ENCODE results near the gene DNAH2. TPM values are rescaled to one million over a fixed set of nuclear protein-coding genes. Genes with fewer than 3 reads are reported as not detected.

DNAH2 gene
- total and polyA plus RNA-seq, 2 donors (not counting 3 experiments of a cell fraction or from before 2014, with no cell fraction given) = 0.10 to 0.11 TPM

DNA sequence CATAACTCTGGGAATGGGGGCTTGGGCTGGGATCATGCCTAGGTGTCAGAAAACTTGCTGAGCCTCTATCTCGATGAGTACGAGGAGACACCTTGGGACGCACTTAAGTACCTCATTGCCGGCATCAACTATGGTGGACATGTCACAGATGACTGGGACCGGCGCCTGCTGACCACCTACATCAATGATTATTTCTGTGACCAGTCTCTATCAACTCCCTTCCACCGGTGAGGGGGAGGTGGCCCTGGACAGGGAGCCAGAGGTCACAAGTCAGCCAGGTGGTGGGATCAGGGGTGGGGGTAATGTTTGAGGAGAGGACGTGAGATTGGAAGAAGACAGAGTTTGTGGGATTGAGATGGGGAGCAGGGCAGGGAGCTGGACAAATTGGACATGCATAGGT lies 113.1 kb downstream of the DNAH2 start:
- CTCF ChIA-PET = interaction anchor here (0.8 to 5.8 kb wide), 3 partner anchors 9 to 160 kb away, joined by 3 to 29 read pairs (median 3); no protein-coding TSS in a partner anchor
- H3K4me2 ChIP-seq (ENCODE audit: insufficient read depth, low read length) = no peak overlapping the region
- no peak overlapping the region for H3K9ac ChIP-seq (replicated peaks; ENCODE audit: extremely low read depth, insufficient read depth, low read length)
- POLR2A ChIA-PET = no interaction called here
- H4K20me1 ChIP-seq (replicated peaks; ENCODE audit: control insufficient read depth, extremely low read depth, insufficient read depth, low read length) = no peaks in the 10 kb centered on the region
- intact Hi-C loops (cut with micrococcal nuclease) (no loop called here), dilution Hi-C loops (cut with MboI; ENCODE audit: extremely low pct_ligation_motif_present, low sequenced_read_pairs) (no loop called here)
- H2AFZ ChIP-seq (ENCODE audit: low read depth, low read length) = no peak overlapping the region
- H3K36me3 ChIP-seq (ENCODE audit: control insufficient read depth in 2 of 2, extremely low read depth in 1 of 2, insufficient read depth in 2 of 2, low read length in 2 of 2) = no peaks in the 10 kb centered on the region
- no peaks in the 10 kb centered on the region for H3K79me2 ChIP-seq (ENCODE audit: control insufficient read depth, insufficient read depth, low read length)
- no peaks in the 10 kb centered on the region for H3K9me3 ChIP-seq (replicated peaks; ENCODE audit: control insufficient read depth, insufficient read depth, low read length)
- H3K9me1 ChIP-seq (replicated peaks; ENCODE audit: control insufficient read depth, extremely low read depth, insufficient read depth, low read length) = no peaks in the 10 kb centered on the region
- BruUV-seq (replicated peaks) = no TSS peak
- no peak overlapping the region for H3K4me3 ChIP-seq (replicated peaks in 1 of 3; ENCODE audit: insufficient read depth in 1 of 3, low read depth in 1 of 3, low read length in 3 of 3)
- FAIRE-seq = no peak
- no peak for DNase-seq (ENCODE audit: low read depth, low spot score)
- H3K4me1 ChIP-seq (ENCODE audit: control insufficient read depth, extremely low read depth, insufficient read depth, low read length) = peaks cover 6% of the 10 kb centered on the region
- H3K27me3 ChIP-seq (ENCODE audit: control insufficient read depth in 2 of 2, insufficient read depth in 2 of 2, low read length in 2 of 2) = peaks cover 3 to 4% of the 10 kb centered on the region in 2 experiments
- TF ChIP-seq EZH2 (IDR thresholded peaks at IDR 0.05; ENCODE audit: borderline replicate concordance, low read depth, low read length, severe bottlenecking) (no peak), POLR2A (IDR thresholded peaks at IDR 0.05; ENCODE audit: low read depth, low read length) (no peak), POLR2AphosphoS5 (IDR thresholded peaks at IDR 0.05; ENCODE audit: insufficient read depth, low read depth, low read length) (no peak), FOS (IDR thresholded peaks at IDR 0.05; ENCODE audit: borderline replicate concordance, insufficient read depth, low read length) (no peak), MYC (IDR thresholded peaks at IDR 0.05; ENCODE audit: low read depth, low read length) (no peak), GATA2 (IDR thresholded peaks at IDR 0.05; ENCODE audit: insufficient read depth, insufficient read length, low read depth, low read length) (no peak), JUN (IDR thresholded peaks at IDR 0.05; ENCODE audit: borderline replicate concordance, insufficient read depth, insufficient read length, low read depth) (no peak)
- TF ChIP-seq, protein P1, sequence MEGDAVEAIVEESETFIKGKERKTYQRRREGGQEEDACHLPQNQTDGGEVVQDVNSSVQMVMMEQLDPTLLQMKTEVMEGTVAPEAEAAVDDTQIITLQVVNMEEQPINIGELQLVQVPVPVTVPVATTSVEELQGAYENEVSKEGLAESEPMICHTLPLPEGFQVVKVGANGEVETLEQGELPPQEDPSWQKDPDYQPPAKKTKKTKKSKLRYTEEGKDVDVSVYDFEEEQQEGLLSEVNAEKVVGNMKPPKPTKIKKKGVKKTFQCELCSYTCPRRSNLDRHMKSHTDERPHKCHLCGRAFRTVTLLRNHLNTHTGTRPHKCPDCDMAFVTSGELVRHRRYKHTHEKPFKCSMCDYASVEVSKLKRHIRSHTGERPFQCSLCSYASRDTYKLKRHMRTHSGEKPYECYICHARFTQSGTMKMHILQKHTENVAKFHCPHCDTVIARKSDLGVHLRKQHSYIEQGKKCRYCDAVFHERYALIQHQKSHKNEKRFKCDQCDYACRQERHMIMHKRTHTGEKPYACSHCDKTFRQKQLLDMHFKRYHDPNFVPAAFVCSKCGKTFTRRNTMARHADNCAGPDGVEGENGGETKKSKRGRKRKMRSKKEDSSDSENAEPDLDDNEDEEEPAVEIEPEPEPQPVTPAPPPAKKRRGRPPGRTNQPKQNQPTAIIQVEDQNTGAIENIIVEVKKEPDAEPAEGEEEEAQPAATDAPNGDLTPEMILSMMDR (IDR thresholded peaks at IDR 0.05; ENCODE audit: extremely low read depth in 1 of 2, insufficient read depth in 1 of 2, low read depth in 1 of 2, low read length in 2 of 2) = no peak
- TF ChIP-seq, protein P2, sequence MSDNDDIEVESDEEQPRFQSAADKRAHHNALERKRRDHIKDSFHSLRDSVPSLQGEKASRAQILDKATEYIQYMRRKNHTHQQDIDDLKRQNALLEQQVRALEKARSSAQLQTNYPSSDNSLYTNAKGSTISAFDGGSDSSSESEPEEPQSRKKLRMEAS (IDR thresholded peaks at IDR 0.05; ENCODE audit: insufficient read depth, insufficient read length) = no peak
- H3K27ac ChIP-seq (ENCODE audit: insufficient read depth, low read depth, low read length) = no peak overlapping the region
